Nephron progenitor cell (in vitro differentiated cells): ENCODE measurements around the gene FARP1.

Experiments
- DNase-seq: peaks from one replicate; pipeline ENCODE4 v3.0.0; 2021
- H3K27ac Mint-ChIP-seq: 2 replicates; pipeline ENCODE4 v1.8.0; 2021; ENCODE audit warnings: mild to moderate bottlenecking, moderate library complexity, mixed read lengths
- H3K27me3 Mint-ChIP-seq: 2 replicates; pipeline ENCODE4 v1.8.0; 2021; ENCODE audit warnings: mild to moderate bottlenecking, low read depth, mixed read lengths; ENCODE audit not compliant: poor library complexity
- H3K36me3 Mint-ChIP-seq: 2 replicates; pipeline ENCODE4 v1.8.0; 2021; ENCODE audit warnings: low read depth, mixed read lengths
- H3K4me1 Mint-ChIP-seq: 2 replicates; pipeline ENCODE4 v1.8.0; 2021; ENCODE audit warnings: mixed read lengths
- H3K4me3 Mint-ChIP-seq: 2 replicates; pipeline ENCODE4 v1.8.0; 2021; ENCODE audit warnings: mild to moderate bottlenecking, moderate library complexity, mixed read lengths
- H3K9me3 Mint-ChIP-seq: 2 replicates; pipeline ENCODE4 v1.8.0; 2021; ENCODE audit warnings: mild to moderate bottlenecking, moderate library complexity, mixed read lengths
- CTCF ChIP-seq: fragments of 200-600 bp; sonication (generic); IDR thresholded peaks from 2 replicates; pipeline ENCODE4 v1.5.0; 2021; ENCODE audit warnings: antibody characterized with exemption

Gene FARP1

GRCh38 chr13:98241976-98242375 lies 99.1 kb downstream of the FARP1 start:
- H3K27me3 Mint-ChIP-seq: no peaks in the 10 kb centered on the region
- H3K27ac Mint-ChIP-seq: peak overlapping the region; percentile 86
- no peak overlapping the region for H3K4me3 Mint-ChIP-seq
- no peak for DNase-seq
- peaks cover 52% of the 10 kb centered on the region for H3K36me3 Mint-ChIP-seq
- TF ChIP-seq CTCF: no peak
- H3K9me3 Mint-ChIP-seq: peaks cover 8% of the 10 kb centered on the region
- peaks cover 85% of the 10 kb centered on the region for H3K4me1 Mint-ChIP-seq

- H3K27me3 Mint-ChIP-seq: no peaks in the 10 kb centered on the region
- H3K36me3 Mint-ChIP-seq: peaks cover 52% of the 10 kb centered on the region
- H3K27ac Mint-ChIP-seq: no peak overlapping the region
Measured at GRCh38 chr13:98242403-98242802, 99.5 kb downstream of the FARP1 start.

GRCh38 chr13:98243929-98244272 lies 101.0 kb downstream of the FARP1 start:
- H3K36me3 Mint-ChIP-seq: peaks cover 46% of the 10 kb centered on the region
- H3K27me3 Mint-ChIP-seq: no peaks in the 10 kb centered on the region
- no peak overlapping the region for H3K27ac Mint-ChIP-seq
- no peak for TF ChIP-seq CTCF
- H3K4me3 Mint-ChIP-seq: no peak overlapping the region
- no peak for DNase-seq
- H3K9me3 Mint-ChIP-seq: no peaks in the 10 kb centered on the region
- peaks cover 83% of the 10 kb centered on the region for H3K4me1 Mint-ChIP-seq

More at GRCh38 chr13:98242403-98242802, 99.5 kb downstream of the FARP1 start:
- no peak for TF ChIP-seq CTCF
- Mint-ChIP-seq H3K4me3 (no peak overlapping the region), H3K4me1 (peaks cover 85% of the 10 kb centered on the region), H3K9me3 (peaks cover 4% of the 10 kb centered on the region)
- DNase-seq: no peak

GRCh38 chr13:98246538-98247172 lies 103.8 kb downstream of the FARP1 start:
- no peak for DNase-seq
- Mint-ChIP-seq H3K27ac (peak overlapping the region; percentile 43), H3K27me3 (no peaks in the 10 kb centered on the region), H3K4me1 (peaks cover 75% of the 10 kb centered on the region), H3K4me3 (no peak overlapping the region), H3K36me3 (peaks cover 40% of the 10 kb centered on the region), H3K9me3 (no peaks in the 10 kb centered on the region)
- no peak for TF ChIP-seq CTCF

- Mint-ChIP-seq H3K36me3 (peaks cover 51% of the 10 kb centered on the region), H3K4me1 (peaks cover 77% of the 10 kb centered on the region), H3K9me3 (no peaks in the 10 kb centered on the region), H3K27ac (no peak overlapping the region), H3K27me3 (no peaks in the 10 kb centered on the region), H3K4me3 (no peak overlapping the region)
- DNase-seq: no peak
- TF ChIP-seq CTCF: no peak
Measured at GRCh38 chr13:98251708-98252107, 108.8 kb downstream of the FARP1 start.

GRCh38 chr13:98252931-98253470 lies 110.1 kb downstream of the FARP1 start:
- no peak for DNase-seq
- H3K4me3 Mint-ChIP-seq: no peak overlapping the region
- H3K27ac Mint-ChIP-seq: peak overlapping the region; percentile 87
- H3K27me3 Mint-ChIP-seq: no peaks in the 10 kb centered on the region
- peaks cover 50% of the 10 kb centered on the region for H3K36me3 Mint-ChIP-seq
- TF ChIP-seq CTCF: no peak
- no peaks in the 10 kb centered on the region for H3K9me3 Mint-ChIP-seq
- H3K4me1 Mint-ChIP-seq: peaks cover 72% of the 10 kb centered on the region
